Rectal smooth muscle tissue (tissue), 1 donor: ENCODE data around the gene SYMPK.

Experiments
- H3K27ac ChIP-seq: one replicate; pipeline ENCODE4 v1.7.0; 2013; ENCODE audit warnings: low read depth, low read length, inconsistent platforms
- H3K27me3 ChIP-seq: one replicate; pipeline ENCODE4 v1.7.0; 2013; ENCODE audit warnings: low read length; ENCODE audit not compliant: control insufficient read depth, insufficient read depth
- H3K36me3 ChIP-seq: one replicate; pipeline ENCODE4 v1.7.0; 2013; ENCODE audit warnings: low read length; ENCODE audit not compliant: control insufficient read depth, insufficient read depth
- H3K4me1 ChIP-seq: one replicate; pipeline ENCODE4 v1.7.0; 2013; ENCODE audit warnings: low read length; ENCODE audit not compliant: control insufficient read depth, insufficient read depth
- H3K4me3 ChIP-seq: one replicate; pipeline ENCODE4 v1.7.0; 2013; ENCODE audit warnings: low read length
- H3K9ac ChIP-seq: one replicate; pipeline ENCODE4 v1.7.0; 2013; ENCODE audit warnings: low read length

The SYMPK gene

GRCh38 chr19:45862564-45863334 is at the start of gene SYMPK:
TSS of gene SYMPK (minus strand) at chr19:45863147. CDS start at chr19:45854495, 8,652 bp downstream.
- peaks cover 4% of the 10 kb centered on the region for H3K36me3 ChIP-seq
- peak within 1 kb of the TSS; percentile 59 for H3K9ac ChIP-seq
- H3K27ac ChIP-seq = peak within 1 kb of the TSS; percentile 74
- peaks cover 3% of the 10 kb centered on the region for H3K27me3 ChIP-seq
- peak within 1 kb of the TSS; percentile 86 for H3K4me3 ChIP-seq
- peaks cover 3% of the 10 kb centered on the region for H3K4me1 ChIP-seq

- no peak overlapping the region for H3K4me3 ChIP-seq
- no peak overlapping the region for H3K27ac ChIP-seq
- H3K9ac ChIP-seq = no peak overlapping the region
- no peaks in the 10 kb centered on the region for H3K4me1 ChIP-seq
- no peaks in the 10 kb centered on the region for H3K27me3 ChIP-seq
- no peaks in the 10 kb centered on the region for H3K36me3 ChIP-seq
Observed at GRCh38 chr19:45911291-45911690, 48.3 kb upstream of the SYMPK start.

- Histone ChIP-seq H3K4me1 (no peaks in the 10 kb centered on the region), H3K9ac (no peak overlapping the region), H3K27me3 (no peaks in the 10 kb centered on the region), H3K36me3 (no peaks in the 10 kb centered on the region), H3K4me3 (no peak overlapping the region), H3K27ac (no peak overlapping the region)
Observed at GRCh38 chr19:45908956-45909355, 46.0 kb upstream of the SYMPK start.

DNA sequence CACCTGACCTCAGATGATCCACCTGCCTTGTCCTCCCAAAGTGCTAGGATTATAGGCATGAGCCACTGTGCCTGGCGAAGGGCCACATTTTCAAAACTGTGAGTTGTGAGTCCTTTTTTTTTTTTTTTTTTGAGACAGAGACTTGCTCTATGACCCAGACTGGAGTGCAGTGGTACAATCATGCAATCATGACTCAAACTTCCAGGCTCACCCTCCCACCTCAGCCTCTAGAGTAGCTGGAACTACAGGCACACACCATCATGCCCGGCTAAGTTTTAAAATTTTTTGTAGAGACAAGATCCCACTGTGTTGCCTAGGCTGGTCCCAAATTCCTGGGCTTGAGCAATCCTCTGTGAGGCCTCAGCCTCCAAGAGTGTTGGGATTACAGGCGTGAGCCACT is 43.3 kb upstream of the SYMPK start:
- H3K27ac ChIP-seq = no peak overlapping the region
- H3K27me3 ChIP-seq = no peaks in the 10 kb centered on the region
- H3K36me3 ChIP-seq = no peaks in the 10 kb centered on the region
- H3K4me3 ChIP-seq = no peak overlapping the region
- no peak overlapping the region for H3K9ac ChIP-seq
- peaks cover 4% of the 10 kb centered on the region for H3K4me1 ChIP-seq

DNA sequence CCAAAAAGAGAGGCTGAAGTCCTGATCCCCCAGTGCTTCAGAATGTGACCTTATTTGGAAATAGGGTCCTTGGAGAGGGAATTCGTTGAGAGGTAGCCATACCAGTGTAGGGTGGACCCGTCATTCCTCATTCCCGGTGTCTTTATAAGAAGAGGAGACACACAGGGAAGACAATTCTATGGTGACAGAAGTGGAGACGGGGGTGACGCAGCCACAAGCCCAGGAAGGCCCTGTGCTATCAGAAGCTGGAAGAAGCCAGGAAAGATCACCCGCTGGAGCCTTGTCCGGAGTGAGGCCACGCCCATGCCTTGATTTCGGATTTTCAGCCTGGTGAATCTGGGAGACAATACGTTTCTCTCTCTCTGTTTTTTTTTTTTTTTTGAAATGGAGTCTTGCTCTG is 42.1 kb upstream of the SYMPK start:
- H3K4me3 ChIP-seq = no peak overlapping the region
- no peak overlapping the region for H3K27ac ChIP-seq
- no peaks in the 10 kb centered on the region for H3K27me3 ChIP-seq
- H3K36me3 ChIP-seq = no peaks in the 10 kb centered on the region
- peaks cover 9% of the 10 kb centered on the region for H3K4me1 ChIP-seq
- no peak overlapping the region for H3K9ac ChIP-seq

DNA sequence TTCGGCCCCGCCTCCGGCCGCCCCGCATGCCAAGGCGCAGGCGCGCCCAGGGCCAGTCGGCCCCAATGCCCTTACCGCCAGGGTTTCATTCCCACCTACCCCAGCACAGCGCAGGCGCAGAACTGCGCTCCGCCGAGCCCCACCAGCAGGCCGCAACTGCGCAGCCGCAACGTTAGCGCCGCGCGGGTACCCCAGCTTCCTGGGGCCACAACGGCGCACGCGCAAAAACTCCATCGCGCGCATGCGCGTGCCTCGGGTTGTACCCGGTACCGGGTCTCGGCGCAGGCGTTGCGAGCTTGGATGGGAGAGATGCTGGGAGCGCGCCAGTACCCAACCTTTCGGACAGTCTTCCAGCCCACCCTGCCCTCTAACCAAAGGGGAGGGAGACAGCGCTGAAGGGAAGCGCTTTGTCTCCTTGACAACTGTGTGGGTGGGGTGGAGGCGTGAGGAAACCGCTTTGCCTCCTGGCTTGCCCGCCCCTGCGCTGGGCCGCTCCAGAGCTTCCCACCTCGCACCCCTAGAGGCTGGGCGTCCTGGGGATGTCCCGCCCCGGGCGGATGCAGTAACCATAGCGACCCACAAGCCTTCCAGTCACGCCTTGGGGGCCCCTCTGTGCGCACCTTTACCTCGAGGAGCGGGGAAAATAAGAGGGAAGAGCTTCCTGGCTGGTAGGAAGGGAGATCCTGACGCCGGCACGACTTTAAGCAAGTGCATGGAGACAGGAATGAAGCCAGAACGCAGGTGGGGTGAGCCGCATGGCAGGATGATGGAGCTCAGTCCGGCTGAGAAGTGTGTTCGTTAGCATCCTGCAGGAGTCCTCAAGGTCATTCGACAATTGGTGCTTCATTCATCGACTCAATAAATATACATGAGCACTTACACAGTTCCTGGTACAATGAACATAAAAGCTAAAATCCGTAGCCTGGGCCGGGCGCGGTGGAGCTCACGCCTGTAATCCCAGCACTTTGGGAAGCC is 40.0 kb upstream of the SYMPK start:
- peaks cover 9% of the 10 kb centered on the region for H3K4me1 ChIP-seq
- H3K9ac ChIP-seq = peak overlapping the region; percentile 45
- H3K27ac ChIP-seq = peak overlapping the region; percentile 77
- H3K4me3 ChIP-seq = peak overlapping the region; percentile 93
- peaks cover 6% of the 10 kb centered on the region for H3K36me3 ChIP-seq
- no peaks in the 10 kb centered on the region for H3K27me3 ChIP-seq

- H3K27me3 ChIP-seq = no peaks in the 10 kb centered on the region
- H3K9ac ChIP-seq = peak within 1 kb of the TSS; percentile 90
- H3K36me3 ChIP-seq = peaks cover 9% of the 10 kb centered on the region
- peak within 1 kb of the TSS; percentile 77 for H3K27ac ChIP-seq
- peaks cover 9% of the 10 kb centered on the region for H3K4me1 ChIP-seq
- H3K4me3 ChIP-seq = peak within 1 kb of the TSS; percentile 93
Observed at GRCh38 chr19:45901912-45902650, 39.1 kb upstream of the SYMPK start, which contains the start of gene MYPOP. TSS of gene MYPOP (minus strand) at chr19:45902613. CDS start at chr19:45901773, 840 bp downstream.

- Histone ChIP-seq H3K4me3 (peak overlapping the region; percentile 92), H3K36me3 (peaks cover 9% of the 10 kb centered on the region), H3K4me1 (peaks cover 9% of the 10 kb centered on the region), H3K27ac (no peak overlapping the region), H3K9ac (no peak overlapping the region), H3K27me3 (no peaks in the 10 kb centered on the region)
Observed at GRCh38 chr19:45901432-45901911, 38.5 kb upstream of the SYMPK start.

DNA sequence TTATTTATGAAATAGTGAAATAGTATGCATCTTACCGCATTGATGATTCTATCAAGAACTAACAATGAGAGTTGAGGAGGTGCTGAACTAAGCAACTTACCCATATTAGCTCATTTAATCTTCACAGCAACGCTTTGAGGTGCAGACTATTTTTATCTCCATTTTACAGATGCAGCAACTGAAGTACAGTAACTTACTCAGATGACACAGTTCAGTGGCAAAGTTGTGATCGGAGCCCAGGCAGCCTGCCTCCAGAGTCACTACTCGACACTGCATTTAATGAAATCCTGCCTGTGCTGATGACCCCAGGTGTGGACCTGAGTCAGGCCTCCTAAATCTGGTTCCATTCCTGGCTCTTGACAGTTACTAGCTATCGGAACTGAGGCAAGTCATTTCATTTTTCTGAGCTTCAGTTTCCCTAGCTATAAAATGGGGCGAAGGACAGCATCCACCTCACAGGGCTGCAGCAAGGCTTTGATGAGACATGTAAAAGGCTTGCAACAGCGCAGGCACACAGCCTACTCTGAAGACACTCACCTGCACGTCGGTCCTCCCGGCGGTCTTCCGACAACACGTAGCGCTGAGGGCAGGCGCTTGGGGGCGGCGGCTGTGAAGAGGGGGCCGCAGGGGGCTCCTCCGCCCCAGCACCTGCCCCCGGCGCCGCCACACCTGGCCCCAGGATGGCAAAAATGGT is 37.9 kb upstream of the SYMPK start:
- Histone ChIP-seq H3K27ac (no peak overlapping the region), H3K27me3 (no peaks in the 10 kb centered on the region), H3K36me3 (peaks cover 9% of the 10 kb centered on the region), H3K4me1 (peaks cover 9% of the 10 kb centered on the region), H3K4me3 (peak overlapping the region; percentile 54), H3K9ac (peak overlapping the region; percentile 41)

DNA sequence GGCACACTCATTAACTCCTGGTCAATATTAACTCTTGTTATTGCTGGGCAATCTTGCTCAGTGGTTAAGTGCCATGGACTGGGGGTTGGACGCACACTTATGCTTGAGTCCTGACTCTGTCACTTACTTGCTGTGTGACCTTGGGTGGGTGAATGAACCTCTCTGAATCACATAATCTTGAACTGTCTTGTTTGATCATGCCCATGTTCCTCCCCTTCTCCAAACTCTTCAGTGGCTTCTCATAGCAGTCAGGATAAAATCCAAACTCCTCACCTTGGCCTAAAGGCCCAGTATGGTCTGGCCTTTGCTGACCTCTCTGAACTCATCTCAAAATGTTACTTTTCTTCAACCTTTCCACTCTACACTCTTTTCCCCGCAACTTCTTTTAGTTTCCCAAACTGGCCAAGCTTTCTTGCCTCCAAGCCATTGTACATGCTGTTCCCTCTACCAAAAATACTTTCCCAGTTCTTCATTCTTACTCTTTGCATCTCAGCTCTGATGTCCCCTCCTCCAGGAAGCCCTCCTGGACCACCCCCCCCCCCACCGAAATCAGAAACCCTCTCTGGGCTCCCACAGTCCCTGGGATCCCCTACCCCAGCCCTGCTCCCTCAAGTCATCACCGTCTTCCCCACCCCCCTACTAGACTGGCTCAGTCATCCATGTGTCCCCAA is 37.1 kb upstream of the SYMPK start:
- no peak overlapping the region for H3K9ac ChIP-seq
- H3K27me3 ChIP-seq = no peaks in the 10 kb centered on the region
- H3K27ac ChIP-seq = no peak overlapping the region
- H3K4me1 ChIP-seq = peaks cover 9% of the 10 kb centered on the region
- peaks cover 9% of the 10 kb centered on the region for H3K36me3 ChIP-seq
- H3K4me3 ChIP-seq = no peak overlapping the region

DNA sequence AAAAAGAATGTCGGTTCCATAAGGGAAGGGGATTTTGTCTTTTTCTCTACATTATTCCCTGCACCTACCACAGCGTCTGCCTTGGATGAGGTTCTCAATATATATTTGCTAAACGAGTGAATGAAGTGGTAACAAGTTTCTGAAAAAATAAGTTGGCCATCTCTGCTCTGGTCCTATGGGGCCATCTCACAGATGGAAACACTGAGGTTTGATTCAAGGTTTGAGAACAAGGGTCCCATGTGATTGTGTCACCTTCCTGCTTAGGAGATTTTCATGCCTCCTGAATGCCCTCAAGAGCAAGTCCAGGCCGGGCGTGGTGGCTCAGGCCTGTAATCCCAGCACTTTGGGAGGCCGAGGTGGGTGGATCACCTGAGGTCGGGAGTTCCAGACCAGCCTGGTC is 36.3 kb upstream of the SYMPK start:
- H3K27ac ChIP-seq = no peak overlapping the region
- H3K27me3 ChIP-seq = no peaks in the 10 kb centered on the region
- peaks cover 9% of the 10 kb centered on the region for H3K4me1 ChIP-seq
- H3K36me3 ChIP-seq = peaks cover 12% of the 10 kb centered on the region
- H3K4me3 ChIP-seq = no peak overlapping the region
- no peak overlapping the region for H3K9ac ChIP-seq
